ENCODE data around the gene TDRD12. TPM values are rescaled to one million over a fixed set of nuclear protein-coding genes. Genes with fewer than 3 reads are reported as not detected.
"Not testable (repeated sequence)": the region's sequence is repeated elsewhere in the genome, so short reads cannot be mapped to it uniquely, and the experiment has no call there.

Gene TDRD12
- total RNA-seq, 1 donor from 2014 or later: 1.1 TPM

DNA sequence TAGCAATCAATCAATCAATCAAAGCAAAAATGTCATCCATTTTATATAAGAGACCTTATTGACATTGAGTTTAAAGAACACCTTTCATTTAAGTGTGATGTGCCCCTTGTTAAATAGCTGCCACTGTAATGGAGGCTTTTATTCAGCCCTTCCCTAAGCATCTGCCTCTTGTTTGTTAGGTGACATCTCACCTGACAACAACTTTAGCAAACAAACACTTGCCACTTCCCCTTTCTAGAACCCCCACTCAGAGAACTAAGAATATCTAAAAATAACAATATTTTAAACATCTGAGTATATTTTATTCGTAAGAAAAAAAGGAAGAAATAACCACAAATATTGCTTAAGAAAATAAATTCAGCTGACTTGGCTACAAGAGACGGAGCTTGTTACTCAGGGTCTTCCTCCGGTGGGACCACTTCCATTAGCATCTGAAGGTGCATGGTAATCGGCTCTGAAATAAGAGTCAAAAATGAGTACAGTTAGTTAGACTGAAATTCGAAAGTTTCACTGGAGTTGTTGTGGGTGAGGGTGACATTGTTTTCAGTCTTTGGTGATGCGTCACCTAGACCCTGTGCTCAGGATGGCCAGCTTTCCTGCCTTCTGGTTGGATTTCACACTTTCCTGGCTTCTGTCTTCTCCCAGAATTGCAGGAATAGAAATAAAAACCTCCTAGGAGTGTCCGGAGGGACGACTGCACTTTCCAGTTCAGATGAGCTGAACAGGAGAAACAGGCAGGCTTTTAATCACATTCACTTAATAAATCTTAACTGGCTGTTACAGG is 110.9 kb downstream of the TDRD12 start:
- DNase-seq (ENCODE audit: low read depth): peak; percentile 80

DNA sequence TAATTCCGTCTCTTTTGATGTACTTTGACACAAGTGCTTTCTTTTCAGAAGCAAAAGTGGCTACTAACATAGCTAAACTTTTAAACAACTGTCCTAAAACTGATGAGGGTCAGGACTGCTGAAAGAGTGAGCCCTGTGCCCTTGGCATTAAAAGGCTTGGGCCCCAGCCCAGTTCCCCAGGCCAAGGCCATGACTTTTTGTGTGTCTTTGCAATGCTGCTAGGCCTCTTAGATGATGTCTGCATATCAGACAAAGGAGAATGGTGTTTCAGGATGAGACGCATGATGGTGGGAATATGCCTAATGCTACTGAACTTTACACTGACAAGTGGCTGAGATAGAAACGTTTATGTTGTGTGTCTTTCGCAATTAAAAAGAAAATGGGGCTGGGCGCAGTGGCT is 112.0 kb downstream of the TDRD12 start:
- no peak for DNase-seq (ENCODE audit: low read depth)

DNA sequence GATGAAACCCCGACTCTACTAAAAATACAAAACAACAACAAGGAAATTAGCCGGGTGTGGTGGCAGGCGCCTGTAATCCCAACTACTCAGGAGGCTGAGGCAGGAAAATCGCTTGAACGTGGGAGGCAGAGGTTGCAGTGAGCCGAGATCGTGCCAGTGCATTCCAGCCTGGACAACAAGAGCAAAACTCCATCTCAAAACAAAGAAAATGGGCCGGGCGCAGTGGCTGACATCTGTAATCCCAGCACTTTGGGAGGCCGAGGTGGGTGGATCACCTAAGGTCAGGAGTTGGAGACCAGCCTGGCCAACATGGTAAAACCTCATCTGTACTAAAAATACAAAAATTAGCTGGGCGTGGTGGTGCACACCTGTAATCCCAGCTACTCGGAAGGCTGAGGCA is 112.5 kb downstream of the TDRD12 start:
- not testable (repeated sequence) for DNase-seq (ENCODE audit: low read depth)

DNA sequence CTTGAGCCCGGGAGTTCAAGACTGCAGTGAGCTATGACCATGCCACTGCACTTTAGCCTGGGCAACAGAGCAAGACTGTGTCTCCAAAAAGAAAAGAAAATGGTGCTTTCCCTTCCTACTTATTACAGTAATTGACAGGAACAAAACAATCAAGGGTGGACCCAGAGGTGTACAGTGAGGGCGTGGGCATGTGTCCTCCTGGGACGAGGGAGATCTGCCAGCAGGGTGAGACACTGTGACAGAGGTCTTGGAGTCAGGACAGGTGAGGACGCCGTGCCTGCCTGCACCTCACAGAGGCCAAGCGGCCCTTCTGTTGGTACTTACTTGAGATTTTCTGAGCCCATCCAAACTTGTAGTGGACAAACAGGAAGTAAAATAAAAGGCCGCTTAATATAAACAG is 113.3 kb downstream of the TDRD12 start:
- not testable (repeated sequence) for DNase-seq (ENCODE audit: low read depth)

DNA sequence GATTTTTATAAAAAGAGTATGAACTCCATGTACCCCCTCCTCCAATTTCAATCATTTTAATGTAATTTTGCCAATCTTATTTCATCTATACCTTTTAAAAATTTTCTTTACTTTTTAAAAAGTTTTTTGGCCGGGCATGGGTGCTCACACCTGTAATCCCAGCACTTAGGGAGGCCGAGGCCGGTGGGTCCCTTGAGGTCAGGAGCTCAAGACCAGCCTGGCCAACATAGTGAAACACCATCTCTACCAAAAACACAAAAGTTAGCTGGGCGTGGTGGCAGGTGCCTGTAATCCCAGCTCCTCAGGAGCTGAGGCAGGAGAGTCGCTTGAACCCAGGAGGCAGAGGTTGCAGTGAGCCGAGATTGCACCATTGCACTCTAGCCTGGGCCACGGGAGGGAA is 113.8 kb downstream of the TDRD12 start:
- DNase-seq (ENCODE audit: low read depth): not testable (repeated sequence)

DNA sequence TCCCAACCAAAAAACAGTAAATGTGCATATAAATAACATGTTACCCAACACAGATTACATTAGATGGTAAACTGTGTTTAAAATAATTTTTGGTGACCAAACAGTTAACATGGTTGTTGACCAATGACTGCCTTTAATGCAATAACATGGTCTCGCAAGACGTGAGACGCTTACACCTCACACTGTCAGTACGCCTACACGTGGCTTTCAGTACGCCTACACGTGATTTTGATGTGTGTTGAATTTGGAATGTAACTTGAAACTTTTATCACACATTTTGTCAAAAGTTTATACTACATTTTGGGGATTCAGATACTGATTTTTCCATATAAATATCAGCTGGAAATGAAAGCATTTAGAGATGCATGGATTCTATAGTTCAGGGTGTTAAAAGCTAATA is 118.0 kb downstream of the TDRD12 start:
- no peak for DNase-seq (ENCODE audit: low read depth)

DNA sequence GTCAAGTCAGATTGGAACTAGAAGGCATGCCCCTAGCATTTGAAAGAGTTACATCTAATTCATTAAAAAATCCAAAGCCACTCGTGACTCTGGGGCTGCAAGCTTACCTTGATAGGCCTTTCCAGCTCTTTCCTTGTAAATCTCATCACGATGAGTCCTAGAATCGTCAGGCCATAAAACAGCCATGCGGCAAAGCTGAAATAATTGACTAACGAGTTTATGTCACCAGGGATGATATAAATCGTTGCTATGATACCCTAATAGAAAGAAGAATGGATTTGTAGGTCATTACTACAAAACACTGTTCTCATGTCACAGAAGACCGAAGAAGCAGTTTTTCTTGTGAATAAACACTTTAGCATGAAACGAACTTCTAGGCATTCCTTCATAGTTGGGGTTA is 122.5 kb downstream of the TDRD12 start:
- no peak for DNase-seq (ENCODE audit: low read depth)

DNA sequence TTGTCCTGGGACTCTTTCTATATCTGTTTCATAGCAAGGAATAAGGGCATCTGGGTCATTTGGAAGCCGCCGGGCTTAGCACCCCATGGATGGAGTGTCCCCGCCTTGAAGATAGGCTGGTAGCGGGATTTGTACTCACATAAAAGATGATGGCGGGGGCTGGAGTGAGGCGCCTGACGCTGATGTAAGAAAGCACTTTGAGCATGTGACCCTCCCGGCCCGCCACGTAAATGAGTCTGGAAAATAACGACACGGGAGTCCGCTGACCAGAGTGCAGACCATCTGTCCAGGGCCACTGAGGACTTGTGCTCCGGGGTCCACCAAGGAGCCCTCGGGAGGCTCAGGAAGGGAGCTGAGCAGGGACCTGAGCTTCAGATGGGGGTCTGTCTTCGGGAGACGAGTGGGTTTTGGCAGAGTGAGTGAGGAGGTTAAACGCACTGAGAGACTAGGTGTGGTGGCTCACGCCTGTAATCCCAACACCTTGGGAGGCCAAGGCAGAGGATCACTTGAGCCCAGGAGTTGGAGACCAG is 124.2 kb downstream of the TDRD12 start:
- DNase-seq (ENCODE audit: low read depth): no peak

DNA sequence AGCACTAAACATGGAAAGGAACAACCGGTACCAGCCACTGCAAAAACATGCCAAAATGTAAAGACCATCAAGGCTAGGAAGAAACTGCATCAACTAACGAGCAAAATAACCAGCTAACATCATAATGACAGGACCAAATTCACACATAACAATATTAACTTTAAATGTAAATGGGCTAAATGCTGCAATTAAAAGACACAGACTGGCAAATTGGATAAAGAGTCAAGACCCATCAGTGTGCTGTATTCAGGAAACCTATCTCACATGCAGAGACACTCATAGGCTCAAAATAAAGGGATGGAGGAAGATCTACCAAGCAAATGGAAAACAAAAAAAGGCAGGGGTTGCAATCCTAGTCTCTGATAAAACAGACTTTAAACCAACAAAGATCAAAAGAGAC is 128.5 kb downstream of the TDRD12 start:
- not testable (repeated sequence) for DNase-seq (ENCODE audit: low read depth)

DNA sequence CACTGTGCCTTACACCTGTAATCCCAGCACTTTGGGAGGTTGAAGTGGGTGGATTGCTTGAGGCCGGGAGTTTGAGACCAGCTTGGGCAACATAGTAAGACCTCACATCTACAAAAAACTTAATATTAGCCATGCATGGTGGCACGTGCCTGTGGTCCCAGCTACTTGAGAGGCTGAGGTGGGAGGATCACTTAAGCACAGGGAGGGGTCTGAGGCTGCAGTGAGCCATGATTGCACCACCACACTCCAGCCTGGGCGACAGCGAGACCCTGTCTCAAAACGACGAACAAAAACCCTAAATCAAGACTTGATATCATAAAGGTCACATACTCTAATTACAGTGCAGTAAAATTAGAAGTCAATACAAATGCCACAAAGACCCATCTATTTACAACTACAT is 132.6 kb downstream of the TDRD12 start:
- DNase-seq (ENCODE audit: low read depth): no peak

DNA sequence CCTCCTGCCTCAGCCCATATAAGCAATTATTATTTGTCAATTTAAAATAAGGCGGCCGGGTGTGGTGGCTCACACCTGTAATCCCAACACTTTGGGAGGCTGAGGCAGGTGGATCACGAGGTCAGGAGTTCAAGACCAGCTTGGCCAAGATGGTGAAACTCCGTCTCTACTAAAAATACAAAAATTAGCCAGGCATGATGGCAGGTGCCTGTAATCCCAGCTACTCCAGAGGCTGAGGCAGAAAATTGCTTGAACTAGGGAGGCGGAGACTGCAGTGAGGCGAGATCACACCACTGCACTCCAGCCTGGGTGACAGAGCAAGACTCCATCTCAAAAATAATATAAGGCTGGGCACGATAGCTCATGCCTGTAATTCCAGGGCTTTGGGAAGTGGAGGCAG is 137.3 kb downstream of the TDRD12 start:
- not testable (repeated sequence) for DNase-seq (ENCODE audit: low read depth)

DNA sequence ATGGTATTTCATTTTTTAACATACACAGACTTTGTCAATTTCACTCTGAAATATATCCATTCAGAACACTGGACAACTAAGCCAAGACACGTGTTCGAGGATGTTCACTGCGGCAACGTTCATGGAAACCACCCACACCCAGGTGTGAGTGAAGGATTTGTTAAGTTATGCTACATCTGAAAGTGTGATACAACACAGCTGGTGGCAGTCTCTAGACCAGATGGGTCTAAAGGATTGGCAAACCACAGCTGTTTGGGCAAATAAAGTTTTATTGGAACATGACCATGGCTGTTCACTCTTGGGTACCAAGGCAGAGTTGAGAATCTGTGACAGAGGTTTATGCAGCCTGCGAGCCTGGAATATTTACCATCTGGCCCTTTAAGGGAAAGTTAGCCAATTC is 138.0 kb downstream of the TDRD12 start:
- no peak for DNase-seq (ENCODE audit: low read depth)

DNA sequence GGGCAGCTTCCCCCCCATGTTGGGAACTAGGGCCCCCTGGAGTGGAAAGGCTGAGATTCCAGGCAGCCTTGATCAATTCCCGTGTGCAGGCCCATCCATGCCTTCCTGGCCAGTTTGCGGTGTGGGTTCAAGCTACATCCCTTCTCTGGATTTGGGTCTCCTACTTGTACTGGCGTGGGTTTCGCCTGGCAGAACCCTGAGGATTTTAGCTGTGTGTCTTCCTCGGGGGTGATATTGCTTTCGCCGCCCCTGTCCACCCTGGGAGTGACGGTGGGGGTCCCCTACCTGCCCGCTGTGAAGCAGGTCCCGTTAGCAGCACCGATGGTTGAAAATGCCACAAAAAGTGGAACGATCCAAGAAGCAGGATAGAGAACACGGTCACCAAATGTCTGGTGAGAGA is 138.6 kb downstream of the TDRD12 start:
- no peak for DNase-seq (ENCODE audit: low read depth)

DNA sequence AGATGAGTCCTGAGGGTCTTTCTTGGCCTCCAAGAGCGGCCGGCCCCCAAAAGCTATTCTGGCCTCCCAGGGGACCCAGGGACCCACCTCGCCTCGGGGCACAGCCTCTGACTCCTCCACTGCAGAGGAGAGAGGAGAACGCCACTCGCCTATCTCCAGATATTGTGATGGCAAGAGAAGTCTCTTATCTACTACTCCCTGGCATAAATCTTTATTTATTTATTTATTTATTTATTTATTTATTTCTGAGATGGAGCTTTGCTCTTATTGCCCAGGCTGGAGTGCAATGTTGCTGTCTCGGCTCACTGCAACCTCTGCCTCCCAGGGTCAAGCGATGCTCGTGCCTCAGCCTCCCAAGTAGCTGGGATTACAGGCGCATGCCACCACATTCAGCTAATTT is 139.0 kb downstream of the TDRD12 start:
- DNase-seq (ENCODE audit: low read depth): no peak

DNA sequence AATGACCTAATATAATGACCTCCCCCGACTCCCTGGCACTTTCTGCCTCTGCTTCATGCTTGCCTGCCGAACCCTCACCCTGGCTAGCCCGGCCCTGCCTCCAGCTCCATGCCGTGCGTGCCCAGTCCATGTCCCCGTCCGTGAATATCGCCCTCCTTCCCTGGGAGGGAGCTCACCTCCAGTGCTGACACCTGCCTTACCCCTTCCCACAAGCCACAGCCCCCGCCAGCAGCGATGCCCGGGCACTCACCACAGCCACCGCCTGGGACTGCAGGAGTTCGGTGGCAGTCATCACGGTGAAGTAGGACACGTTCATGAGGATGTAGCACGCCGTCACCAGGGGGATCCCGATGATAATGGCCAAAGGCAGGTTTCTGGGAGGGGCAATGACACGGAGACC is 140.0 kb downstream of the TDRD12 start:
- no peak for DNase-seq (ENCODE audit: low read depth)

DNA sequence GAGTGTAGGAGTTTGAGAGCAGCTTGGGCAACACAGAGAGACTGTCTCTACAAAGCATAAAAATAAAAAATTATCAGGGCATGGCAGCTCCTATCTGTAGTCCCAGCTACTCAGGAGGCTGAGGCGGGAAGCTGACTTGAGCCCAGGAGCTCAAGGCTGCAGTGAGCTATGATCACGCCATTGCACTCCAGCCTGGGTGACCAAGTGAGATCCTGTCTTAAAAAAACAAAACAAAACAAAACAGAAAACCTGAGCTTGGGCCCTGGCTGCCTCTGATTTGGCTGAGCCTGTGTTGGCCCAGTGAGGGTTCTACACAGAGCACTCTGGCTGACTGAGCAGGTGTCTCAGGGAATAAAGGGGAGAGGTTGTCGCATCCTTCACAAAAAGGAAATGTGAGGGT is 142.0 kb downstream of the TDRD12 start:
- DNase-seq (ENCODE audit: low read depth): no peak

DNA sequence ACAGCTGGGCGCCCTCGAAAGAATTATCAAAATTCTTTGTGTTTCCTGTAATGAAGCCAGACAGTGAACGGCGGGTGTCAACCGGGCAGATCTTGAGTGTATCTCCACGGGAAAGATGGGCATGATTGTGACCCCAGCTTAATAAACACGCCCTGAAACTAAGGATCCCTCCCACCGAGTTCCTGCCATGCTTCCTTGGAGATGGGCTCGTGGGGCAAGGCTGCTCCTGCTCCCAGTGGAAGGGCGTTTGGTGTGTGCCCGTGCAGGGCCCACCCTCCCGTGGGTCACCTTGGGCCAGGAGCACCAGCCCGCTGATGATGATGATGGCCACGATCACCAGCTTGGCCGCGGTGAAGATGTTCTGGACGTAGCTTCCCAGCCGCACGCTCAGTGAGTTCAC is 142.6 kb downstream of the TDRD12 start:
- no peak for DNase-seq (ENCODE audit: low read depth)

DNA sequence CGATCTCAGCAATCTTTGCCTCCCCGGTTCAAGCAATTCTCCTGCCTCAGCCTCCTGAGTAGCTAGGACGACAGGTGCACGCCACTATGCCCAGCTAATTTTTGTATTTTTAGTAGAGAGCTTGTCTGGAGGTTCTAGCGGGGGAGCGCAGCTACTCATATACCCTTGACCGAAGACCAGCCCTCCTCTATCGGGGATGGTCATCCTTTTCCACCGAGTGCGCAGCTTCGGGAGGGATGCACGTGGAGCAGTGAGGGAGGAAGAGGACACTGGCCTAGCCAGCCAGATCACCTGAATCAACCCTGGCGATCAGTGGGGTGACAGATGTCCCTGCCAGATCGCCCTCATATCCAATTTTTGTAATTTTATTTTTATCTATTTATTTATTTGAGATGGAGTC is 143.2 kb downstream of the TDRD12 start:
- DNase-seq (ENCODE audit: low read depth): no peak

DNA sequence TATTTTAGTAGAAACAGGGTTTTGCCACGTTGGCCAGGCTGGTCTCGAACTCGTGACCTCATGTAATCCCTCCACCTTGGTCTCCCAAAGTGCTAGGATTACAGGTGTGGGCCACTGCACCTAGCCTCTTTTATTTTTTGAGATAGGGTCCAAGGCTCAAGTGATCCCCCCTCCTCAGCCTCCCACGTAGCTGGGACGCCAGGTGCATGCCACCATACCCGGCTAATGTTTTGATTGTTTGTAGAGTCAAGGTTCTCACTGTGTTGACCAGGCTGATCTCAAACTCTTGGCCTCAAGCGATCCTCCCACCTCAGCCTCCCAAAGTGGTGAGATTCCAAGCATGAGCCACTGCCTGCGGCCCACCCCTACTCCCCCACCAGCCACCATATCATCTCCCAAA is 143.7 kb downstream of the TDRD12 start:
- DNase-seq (ENCODE audit: low read depth): no peak

DNA sequence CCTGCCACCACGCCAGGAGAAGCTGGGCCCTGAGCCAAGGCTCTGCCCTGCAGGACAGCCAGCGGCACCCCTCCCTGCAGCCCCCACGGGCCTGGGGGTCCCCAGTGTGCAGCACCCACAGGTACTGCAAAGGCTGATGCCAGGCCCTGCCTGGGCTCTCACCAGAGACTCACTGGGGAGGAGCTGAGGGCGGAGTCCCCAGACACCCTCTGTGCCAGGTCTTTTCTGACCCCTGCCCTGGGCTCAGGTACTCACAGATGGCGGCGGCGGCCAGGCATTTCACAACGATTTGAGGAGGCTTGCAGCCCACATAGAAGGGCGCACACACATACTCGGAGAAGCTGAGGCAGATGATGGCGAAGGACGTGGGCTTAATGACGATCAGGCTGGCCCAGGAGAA is 144.3 kb downstream of the TDRD12 start:
- DNase-seq (ENCODE audit: low read depth): no peak

DNA sequence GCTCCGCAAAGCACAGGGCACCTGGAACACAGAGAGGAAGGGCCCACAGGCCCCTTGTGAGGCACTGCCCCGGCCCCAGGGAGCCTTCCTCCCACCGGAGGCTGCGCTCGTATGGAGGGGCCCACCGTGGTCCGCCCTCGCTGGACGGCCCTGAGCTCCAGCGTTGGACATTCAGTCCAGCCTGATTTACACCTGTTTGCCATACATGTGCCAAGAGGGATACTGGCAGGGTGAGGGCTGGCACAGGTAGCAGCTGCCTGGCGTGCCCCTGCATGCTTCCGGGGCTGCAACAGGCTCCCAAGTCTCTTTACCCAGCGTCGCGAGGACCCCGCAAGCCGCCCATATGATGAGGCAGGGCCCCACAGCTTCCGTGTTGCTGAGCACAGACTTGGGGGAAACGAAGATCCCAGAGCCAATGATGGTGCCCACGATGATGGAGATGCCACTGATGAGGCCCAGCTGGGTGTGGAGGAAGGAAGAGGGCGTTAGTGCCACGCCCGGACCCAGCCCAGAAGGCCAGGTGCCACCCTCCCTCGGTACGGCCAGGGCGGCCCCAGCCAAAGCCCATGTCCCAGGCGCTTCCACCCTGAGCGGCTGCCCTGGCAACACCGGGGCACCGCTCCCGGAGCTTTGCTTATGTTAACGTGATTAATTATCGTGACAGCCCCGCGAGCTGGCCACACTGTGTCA is 144.9 kb downstream of the TDRD12 start:
- DNase-seq (ENCODE audit: low read depth): no peak

DNA sequence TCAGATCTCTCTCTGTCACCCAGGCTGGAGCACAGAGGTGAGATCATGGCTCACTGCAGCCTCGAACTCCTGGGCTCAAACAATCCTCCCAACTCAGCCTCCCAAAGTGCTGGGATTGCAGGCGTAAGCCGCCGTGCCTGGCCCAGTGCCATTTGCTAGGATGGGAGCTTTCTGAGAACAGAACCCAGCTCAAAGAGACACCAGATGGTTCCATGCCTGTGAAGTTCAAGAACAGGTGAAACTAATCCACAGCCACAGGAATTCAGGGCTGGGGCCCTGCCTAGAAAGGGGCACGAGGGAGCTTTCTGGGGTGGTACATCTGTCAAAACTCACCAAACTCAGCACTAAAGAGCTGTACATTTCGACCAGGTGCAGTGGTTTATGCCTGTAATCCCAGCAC is 145.8 kb downstream of the TDRD12 start:
- peak; percentile 82 for DNase-seq (ENCODE audit: low read depth)

DNA sequence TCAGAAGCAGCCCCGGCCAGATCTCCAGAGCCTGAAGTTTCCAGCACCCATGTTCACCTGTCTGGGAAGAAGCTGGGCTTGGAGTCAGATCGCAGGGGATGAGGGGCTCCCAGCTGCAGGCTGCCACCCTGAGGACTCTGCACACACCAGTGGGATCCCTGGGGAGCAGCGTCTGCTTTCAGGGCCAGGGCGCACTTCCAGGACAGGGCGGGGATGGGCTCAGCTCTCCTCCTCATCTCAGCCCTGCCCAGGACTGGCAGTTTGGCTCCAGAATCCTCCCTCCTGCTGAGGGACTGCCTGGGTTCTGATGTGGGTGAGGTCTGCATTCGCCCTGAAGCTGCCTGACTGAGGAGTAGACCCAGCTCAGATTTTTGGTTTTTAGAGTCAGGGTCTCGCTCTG is 146.5 kb downstream of the TDRD12 start:
- peak; percentile 21 for DNase-seq (ENCODE audit: low read depth)

All from myocyte (in vitro differentiated cells).